ENCODE results near the gene C10orf90.

DNA sequence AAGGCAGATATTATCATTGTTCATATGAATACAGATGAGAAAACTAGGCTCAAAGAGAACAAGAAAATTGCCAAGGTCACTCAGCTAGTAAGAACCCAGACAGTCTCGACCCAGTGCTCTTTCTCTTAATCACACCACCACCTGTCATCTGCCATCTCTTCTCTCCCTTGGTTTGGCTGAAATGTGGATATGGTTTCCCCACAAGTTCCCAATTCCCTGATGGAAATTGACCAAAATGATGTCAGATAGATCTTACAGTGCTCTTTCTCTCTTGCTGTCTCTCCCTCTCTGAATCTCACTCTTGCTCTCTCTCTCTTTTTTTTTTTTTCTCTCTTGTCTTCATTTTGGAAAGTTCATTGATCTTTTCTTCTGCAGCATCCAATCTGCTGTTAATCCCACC is 9.1 kb downstream of the C10orf90 start:
- TF ChIP-seq, protein P1, sequence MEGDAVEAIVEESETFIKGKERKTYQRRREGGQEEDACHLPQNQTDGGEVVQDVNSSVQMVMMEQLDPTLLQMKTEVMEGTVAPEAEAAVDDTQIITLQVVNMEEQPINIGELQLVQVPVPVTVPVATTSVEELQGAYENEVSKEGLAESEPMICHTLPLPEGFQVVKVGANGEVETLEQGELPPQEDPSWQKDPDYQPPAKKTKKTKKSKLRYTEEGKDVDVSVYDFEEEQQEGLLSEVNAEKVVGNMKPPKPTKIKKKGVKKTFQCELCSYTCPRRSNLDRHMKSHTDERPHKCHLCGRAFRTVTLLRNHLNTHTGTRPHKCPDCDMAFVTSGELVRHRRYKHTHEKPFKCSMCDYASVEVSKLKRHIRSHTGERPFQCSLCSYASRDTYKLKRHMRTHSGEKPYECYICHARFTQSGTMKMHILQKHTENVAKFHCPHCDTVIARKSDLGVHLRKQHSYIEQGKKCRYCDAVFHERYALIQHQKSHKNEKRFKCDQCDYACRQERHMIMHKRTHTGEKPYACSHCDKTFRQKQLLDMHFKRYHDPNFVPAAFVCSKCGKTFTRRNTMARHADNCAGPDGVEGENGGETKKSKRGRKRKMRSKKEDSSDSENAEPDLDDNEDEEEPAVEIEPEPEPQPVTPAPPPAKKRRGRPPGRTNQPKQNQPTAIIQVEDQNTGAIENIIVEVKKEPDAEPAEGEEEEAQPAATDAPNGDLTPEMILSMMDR (IDR thresholded peaks at IDR 0.05) = no peak
- no peak for TF ChIP-seq POLR2A (IDR thresholded peaks at IDR 0.05)
